ENCODE results near the gene UIMC1. TPM values are rescaled to one million over a fixed set of nuclear protein-coding genes. Genes with fewer than 3 reads are reported as not detected.

UIMC1 gene
- total RNA-seq, 1 experiment from 2014 or later = 52.8 TPM

- ChIA-PET POLR2A (no interaction called here), CTCF (no interaction called here)
- no peak for DNase-seq
- Mint-ChIP-seq H3K36me3 (ENCODE audit: insufficient read depth, unreplicated experiment) (no peaks in the 10 kb centered on the region), H3K27ac (ENCODE audit: unreplicated experiment) (no peak overlapping the region), H3K4me1 (ENCODE audit: low read depth, unreplicated experiment) (no peaks in the 10 kb centered on the region), H3K4me3 (ENCODE audit: unreplicated experiment) (no peak overlapping the region), H3K9me3 (ENCODE audit: unreplicated experiment) (no peaks in the 10 kb centered on the region), H3K27me3 (ENCODE audit: insufficient read depth, unreplicated experiment) (peaks cover 15% of the 10 kb centered on the region)
- Histone ChIP-seq H3K36me3 (ENCODE audit: control insufficient read depth, insufficient read depth, low read length) (no peaks in the 10 kb centered on the region), H3K27me3 (replicated peaks; ENCODE audit: control insufficient read depth, insufficient read depth, low read length) (no peaks in the 10 kb centered on the region), H3K9me3 (no peaks in the 10 kb centered on the region), H3K4me1 (no peaks in the 10 kb centered on the region), H3K4me3 (ENCODE audit: low read depth, low read length) (no peak overlapping the region)
- intact Hi-C loops (cut with micrococcal nuclease; ENCODE audit: unreplicated experiment) = no loop called here
- BruUV-seq (replicated peaks) = no TSS peak
- TF ChIP-seq CTCF (IDR thresholded peaks at IDR 0.05; ENCODE audit: insufficient read depth in 1 of 2, low read depth in 1 of 2, low read length in 1 of 2, severe bottlenecking in 1 of 2, unreplicated experiment in 1 of 2) = no peak
Observed at GRCh38 chr5:176856746-176857145, 149.8 kb downstream of the UIMC1 start.

GRCh38 chr5:176855598-176855997 lies 151.0 kb downstream of the UIMC1 start:
- peaks cover 15% of the 10 kb centered on the region for H3K27me3 Mint-ChIP-seq (ENCODE audit: insufficient read depth, unreplicated experiment)
- no peak for TF ChIP-seq CTCF (IDR thresholded peaks at IDR 0.05; ENCODE audit: insufficient read depth in 1 of 2, low read depth in 1 of 2, low read length in 1 of 2, severe bottlenecking in 1 of 2, unreplicated experiment in 1 of 2)
- ChIA-PET POLR2A (no interaction called here), CTCF (no interaction called here)
- no peaks in the 10 kb centered on the region for H3K9me3 Mint-ChIP-seq (ENCODE audit: unreplicated experiment)
- Histone ChIP-seq H3K4me1 (no peaks in the 10 kb centered on the region), H3K9me3 (no peaks in the 10 kb centered on the region), H3K36me3 (ENCODE audit: control insufficient read depth, insufficient read depth, low read length) (no peaks in the 10 kb centered on the region), H3K27me3 (replicated peaks; ENCODE audit: control insufficient read depth, insufficient read depth, low read length) (no peaks in the 10 kb centered on the region), H3K4me3 (ENCODE audit: low read depth, low read length) (no peak overlapping the region)
- no peak for DNase-seq
- H3K27ac Mint-ChIP-seq (ENCODE audit: unreplicated experiment) = no peak overlapping the region
- H3K4me3 Mint-ChIP-seq (ENCODE audit: unreplicated experiment) = no peak overlapping the region
- BruUV-seq (replicated peaks) = no TSS peak
- intact Hi-C loops (cut with micrococcal nuclease; ENCODE audit: unreplicated experiment) = no loop called here
- H3K4me1 Mint-ChIP-seq (ENCODE audit: low read depth, unreplicated experiment) = no peaks in the 10 kb centered on the region
- no peaks in the 10 kb centered on the region for H3K36me3 Mint-ChIP-seq (ENCODE audit: insufficient read depth, unreplicated experiment)

Other genes with a start within 250 kb of the UIMC1 start
- 0.14 TPM in 1 of 2 replicates, not detected in the other for gene UNC5A, start 196.2 kb downstream of the UIMC1 start, total RNA-seq (2022)
- gene HK3, start 107.4 kb downstream of the UIMC1 start, total RNA-seq (2022) = 0.29 and 0.97 TPM in 2 replicates
- gene ZNF346, start 15.9 kb upstream of the UIMC1 start, total RNA-seq (2022) = 24.2 and 29.3 TPM in 2 replicates
- 186 and 190 TPM in 2 replicates for gene FGFR4, start 80.1 kb upstream of the UIMC1 start, total RNA-seq (2022)
- gene NSD1, start 127.0 kb upstream of the UIMC1 start, total RNA-seq (2022) = 60.6 and 67.4 TPM in 2 replicates

All from Caco-2 (cell line).